Fibroblast of the aortic adventitia (primary cell): ENCODE results near the gene FILIP1. TPM values are rescaled to one million over a fixed set of nuclear protein-coding genes. Genes with fewer than 3 reads are reported as not detected.
A peak's percentile ranks its signal among the peaks of the same experiment; 100 is the strongest.

Experiments
- DNase-seq: peaks from one replicate; pipeline ENCODE4 v3.0.0-alpha.2; 2010; ENCODE audit warnings: low read depth
- H3K4me3 ChIP-seq: 2 replicates; pipeline ENCODE4 v1.5.1; 2011; ENCODE audit warnings: low read depth, mild to moderate bottlenecking, control low read depth, low read length, moderate library complexity
- total RNA-seq: library from RNA; depleted of rRNA; stranded (reverse); fragments of >200 nt; gene quantifications from 2 replicates; pipeline ENCODE4 v1.2.3, GENCODE V29; 2012; ENCODE audit warnings: low replicate concordance
- TF ChIP-seq, protein P1 (sequence below): IDR thresholded peaks from 2 replicates; pipeline ENCODE4 v1.5.1; 2011; ENCODE audit warnings: mild to moderate bottlenecking, low read length, control low read depth, inconsistent platforms; ENCODE audit not compliant: insufficient read depth

FILIP1 gene
- total RNA-seq, 1 donor: 0.45 TPM

DNA sequence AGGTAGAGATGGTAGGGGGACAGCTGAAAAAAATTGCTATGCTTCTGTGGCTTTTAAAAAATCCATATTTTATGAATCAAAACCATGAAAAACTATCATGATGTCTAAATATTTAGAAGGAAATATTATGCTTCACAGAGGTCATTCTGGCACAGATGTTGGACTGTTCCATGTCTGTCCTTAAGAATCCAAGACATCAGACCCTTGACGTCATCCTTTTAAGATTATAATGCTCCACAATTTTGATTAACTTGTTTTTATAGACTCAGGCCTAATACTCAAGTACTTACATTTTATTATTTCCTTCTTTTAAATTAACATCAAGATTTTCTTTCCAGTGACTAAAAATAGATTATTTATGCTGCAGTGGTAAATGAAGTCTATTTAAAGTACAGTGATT is 29.7 kb downstream of the FILIP1 start:
- TF ChIP-seq, protein P1, sequence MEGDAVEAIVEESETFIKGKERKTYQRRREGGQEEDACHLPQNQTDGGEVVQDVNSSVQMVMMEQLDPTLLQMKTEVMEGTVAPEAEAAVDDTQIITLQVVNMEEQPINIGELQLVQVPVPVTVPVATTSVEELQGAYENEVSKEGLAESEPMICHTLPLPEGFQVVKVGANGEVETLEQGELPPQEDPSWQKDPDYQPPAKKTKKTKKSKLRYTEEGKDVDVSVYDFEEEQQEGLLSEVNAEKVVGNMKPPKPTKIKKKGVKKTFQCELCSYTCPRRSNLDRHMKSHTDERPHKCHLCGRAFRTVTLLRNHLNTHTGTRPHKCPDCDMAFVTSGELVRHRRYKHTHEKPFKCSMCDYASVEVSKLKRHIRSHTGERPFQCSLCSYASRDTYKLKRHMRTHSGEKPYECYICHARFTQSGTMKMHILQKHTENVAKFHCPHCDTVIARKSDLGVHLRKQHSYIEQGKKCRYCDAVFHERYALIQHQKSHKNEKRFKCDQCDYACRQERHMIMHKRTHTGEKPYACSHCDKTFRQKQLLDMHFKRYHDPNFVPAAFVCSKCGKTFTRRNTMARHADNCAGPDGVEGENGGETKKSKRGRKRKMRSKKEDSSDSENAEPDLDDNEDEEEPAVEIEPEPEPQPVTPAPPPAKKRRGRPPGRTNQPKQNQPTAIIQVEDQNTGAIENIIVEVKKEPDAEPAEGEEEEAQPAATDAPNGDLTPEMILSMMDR: no peak
- no peak for DNase-seq
- H3K4me3 ChIP-seq: no peak overlapping the region

DNA sequence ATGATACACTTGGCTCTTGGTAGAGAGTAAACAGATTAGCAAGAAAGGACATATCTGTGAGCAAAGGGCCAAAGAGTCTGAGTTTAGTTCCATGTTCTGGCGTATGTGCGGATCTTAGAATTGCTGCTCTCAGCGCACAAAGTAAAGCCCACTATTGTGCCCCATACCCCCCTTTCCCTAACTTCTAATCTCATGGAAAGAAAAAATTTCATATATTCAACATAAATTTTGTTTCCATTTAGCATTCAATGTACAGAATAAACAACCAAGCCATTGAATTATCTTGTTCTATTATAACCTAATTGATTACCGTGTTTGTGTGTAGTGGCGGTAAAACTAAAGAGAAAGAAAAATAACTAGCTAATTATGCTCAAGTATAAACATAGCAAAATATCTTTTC is 30.5 kb downstream of the FILIP1 start:
- TF ChIP-seq, protein P1: no peak
- DNase-seq: no peak
- H3K4me3 ChIP-seq: no peak overlapping the region

DNA sequence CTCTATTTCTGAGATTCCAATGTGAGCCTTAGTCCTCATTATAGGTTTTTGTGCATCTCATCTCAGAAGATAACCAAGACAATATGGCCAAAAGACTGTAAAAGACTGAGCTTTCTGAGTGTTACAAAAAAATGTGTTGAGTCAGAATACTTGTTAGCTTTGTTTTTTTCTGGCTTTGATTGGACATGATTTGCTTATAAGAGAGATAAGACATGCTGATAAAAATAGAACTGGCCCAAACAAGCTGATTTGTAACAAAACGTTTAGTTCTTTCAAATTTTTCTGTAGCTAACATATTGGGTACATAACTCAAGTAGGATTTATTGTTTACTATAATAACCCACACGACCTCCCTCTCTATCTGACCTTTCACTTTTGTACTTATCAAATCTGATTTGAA is 32.9 kb downstream of the FILIP1 start:
- no peak overlapping the region for H3K4me3 ChIP-seq
- TF ChIP-seq, protein P1: no peak
- peak; percentile 79 for DNase-seq

DNA sequence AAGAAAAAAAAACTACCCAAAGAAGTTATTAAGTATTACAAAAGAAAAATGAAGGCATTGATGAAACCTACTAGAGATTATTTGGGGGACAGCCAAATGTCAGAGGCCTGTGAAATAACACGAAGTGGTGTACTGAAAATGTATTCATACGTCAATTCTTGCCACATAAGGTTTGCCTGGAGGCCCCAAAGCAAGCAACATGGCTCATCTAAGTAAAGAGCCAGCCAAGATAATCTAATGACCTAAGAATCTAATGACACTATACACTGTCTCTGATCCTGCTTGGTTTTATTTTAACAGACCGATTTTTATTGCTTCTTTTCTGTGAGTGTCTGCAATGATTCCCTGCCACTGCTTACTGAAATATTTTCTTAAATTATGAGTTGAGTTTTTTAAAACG is 34.7 kb downstream of the FILIP1 start:
- no peak overlapping the region for H3K4me3 ChIP-seq
- peak; percentile 90 for DNase-seq
- TF ChIP-seq, protein P1: no peak

DNA sequence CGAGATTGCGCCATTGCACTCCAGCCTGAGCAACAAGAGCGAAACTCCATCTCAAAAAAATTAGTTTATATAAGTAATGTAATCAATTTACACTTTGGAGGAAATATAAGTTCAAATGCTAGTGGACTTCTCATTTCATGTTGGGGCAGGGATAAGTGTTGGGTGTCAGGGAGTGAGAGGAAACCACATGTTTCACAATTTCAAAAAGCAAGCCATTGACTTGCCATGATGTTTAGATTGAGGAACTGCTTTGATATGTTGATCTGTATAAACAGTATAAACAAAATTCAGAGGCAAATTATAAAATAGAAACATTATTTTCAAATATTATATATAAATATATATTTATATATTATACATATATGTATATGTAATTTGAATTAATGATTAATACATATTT is 42.7 kb downstream of the FILIP1 start:
- TF ChIP-seq, protein P1: no peak
- H3K4me3 ChIP-seq: no peak overlapping the region
- DNase-seq: no peak

DNA sequence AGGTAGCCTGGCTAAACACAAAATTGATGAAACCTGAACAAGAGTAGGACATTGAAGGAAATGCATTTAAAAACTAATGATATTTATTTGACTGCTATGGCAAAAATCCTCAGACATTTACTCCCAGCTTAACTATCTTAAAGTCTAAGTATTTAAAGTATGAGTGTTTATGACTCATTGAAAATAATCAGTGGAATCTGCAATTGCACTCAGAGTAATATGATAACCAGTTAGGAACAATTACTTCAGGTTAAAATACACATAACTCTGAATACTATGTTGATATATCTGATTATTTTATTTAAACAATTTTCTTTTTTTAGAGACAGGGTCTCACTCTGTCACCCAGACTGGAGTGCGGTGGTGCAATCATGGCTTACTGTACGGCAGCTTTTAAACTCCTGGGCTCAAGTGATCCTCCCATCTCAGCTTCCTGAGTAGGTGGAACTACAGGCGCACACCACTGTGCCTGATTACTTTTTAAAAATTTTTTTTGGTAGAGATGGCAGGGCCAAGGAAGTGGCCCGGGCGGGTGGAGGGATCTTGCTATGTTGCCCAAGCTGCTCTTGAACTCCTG is 43.9 kb downstream of the FILIP1 start:
- no peak overlapping the region for H3K4me3 ChIP-seq
- DNase-seq: peak; percentile 75
- TF ChIP-seq, protein P1: no peak
